Astrocyte (in vitro differentiated cells and primary cell): ENCODE measurements around the gene GLIS2.

Source experiments
- CTCF ChIP-seq: IDR thresholded peaks from 2 replicates; pipeline ENCODE4 v1.5.1; 2011; ENCODE audit warnings: low read depth, mild to moderate bottlenecking, inconsistent platforms, low read length, moderate library complexity; ENCODE audit not compliant: insufficient read depth
- EZH2 ChIP-seq: IDR thresholded peaks from 2 replicates; pipeline ENCODE4 v1.6.1; 2012; ENCODE audit warnings: mild to moderate bottlenecking, low read length, inconsistent platforms; ENCODE audit not compliant: insufficient read depth

DNA sequence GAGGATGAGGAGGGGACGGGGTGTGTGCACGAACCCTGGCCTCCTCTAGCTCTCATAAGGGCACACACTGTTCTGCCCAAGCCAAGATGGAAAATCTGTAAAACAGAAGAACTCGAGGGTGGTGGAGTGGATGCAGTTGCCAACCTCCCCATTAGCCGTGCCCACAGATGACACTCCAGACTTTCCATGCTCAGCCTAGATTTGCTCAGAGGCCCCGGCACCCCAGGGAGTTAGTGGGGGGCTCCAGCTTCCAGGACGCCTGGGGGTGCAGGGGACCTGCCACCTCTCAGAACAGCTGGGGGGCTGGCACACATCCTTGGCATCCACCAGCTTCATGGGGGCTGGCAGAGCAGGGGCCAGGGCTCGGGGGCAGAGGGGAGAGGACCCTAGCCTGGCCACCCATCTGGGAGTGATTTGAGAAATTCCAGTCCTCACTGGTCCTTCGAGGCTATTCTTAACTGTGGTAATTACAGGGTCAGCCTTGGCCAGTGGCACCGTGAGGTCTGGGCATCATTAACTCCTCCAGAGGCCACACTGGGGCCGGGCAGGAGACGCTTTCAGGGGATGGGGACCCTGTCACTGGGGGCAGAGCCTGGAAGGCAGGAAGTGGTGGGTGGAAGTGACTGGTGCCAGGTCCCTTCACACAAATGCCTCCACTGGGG lies 70.1 kb downstream of the GLIS2 start:
- no peak for TF ChIP-seq CTCF
- TF ChIP-seq EZH2: no peak
